ENCODE results near the gene KCNJ10.

- TF ChIP-seq CTCF (IDR thresholded peaks at IDR 0.05) (no peak), POLR2AphosphoS5 (IDR thresholded peaks at IDR 0.05; ENCODE audit: low read depth, low read length) (no peak)
Observed at GRCh38 chr1:160087118-160087662, 17.2 kb upstream of the KCNJ10 start.
